ENCODE measurements around the gene ZNF148.

DNA sequence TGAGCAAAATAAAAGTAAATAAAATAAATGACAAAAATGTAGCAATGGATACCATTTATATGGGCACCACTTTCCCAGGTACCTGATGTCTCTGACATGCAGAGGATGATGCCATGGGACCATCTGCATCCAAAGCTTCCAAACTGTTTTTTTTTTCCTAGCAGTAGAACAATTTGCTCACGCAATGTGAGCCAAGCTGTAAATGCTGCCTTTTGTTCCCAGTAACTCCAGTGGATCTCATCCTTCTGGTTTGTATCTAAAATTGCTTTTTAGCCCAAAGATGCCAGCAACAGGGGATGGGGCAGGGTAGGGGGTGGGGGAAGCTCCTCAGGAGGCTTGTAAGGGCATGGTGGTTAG, 195.3 kb downstream of the ZNF148 start:
- TF ChIP-seq CTCF (IDR thresholded peaks at IDR 0.05 in 4 of 5, conservative IDR thresholded peaks at IDR 0.05 in 1 of 5), result no peak
- no peak for TF ChIP-seq POLR2A (IDR thresholded peaks at IDR 0.05)
